Activated CD8-positive, alpha-beta T cell treated with anti-CD3 and anti-CD28 coated beads for 36 hours (primary cell): ENCODE measurements around the gene TRIO. TPM values are rescaled to one million over a fixed set of nuclear protein-coding genes. Genes with fewer than 3 reads are reported as not detected.

Source experiments
- ATAC-seq: fragments of 200-7000 bp; cut with Tn5 transposase; one replicate; pipeline ENCODE4 v1.10.0; 2021; ENCODE audit warnings: mild to moderate bottlenecking, moderate library complexity
- CTCF ChIA-PET: fragments of 350-600 bp; sonication (Branson Sonifier 250); formaldehyde crosslinking; loops from one replicate; lab custom pipeline; 2021; ENCODE audit warnings: antibody characterized with exemption; lab: Charles Lee
- POLR2A ChIA-PET: fragments of 350-600 bp; sonication (Branson Sonifier 250); formaldehyde crosslinking; loops from one replicate; lab custom pipeline; 2021; ENCODE audit warnings: antibody characterized with exemption; lab: Charles Lee
- DNase-seq: peaks from one replicate; pipeline ENCODE4 v3.0.0-alpha.2; 2020
- H3K27ac Mint-ChIP-seq: one replicate; pipeline ENCODE4 v1.8.0; 2021; ENCODE audit warnings: mild to moderate bottlenecking, mixed read lengths
- H3K27me3 Mint-ChIP-seq: one replicate; pipeline ENCODE4 v1.8.0; 2021; ENCODE audit warnings: mixed read lengths
- H3K36me3 Mint-ChIP-seq: one replicate; pipeline ENCODE4 v1.8.0; 2021; ENCODE audit warnings: low read depth, mixed read lengths
- H3K4me1 Mint-ChIP-seq: one replicate; pipeline ENCODE4 v1.8.0; 2021; ENCODE audit warnings: low read depth, mixed read lengths
- H3K4me3 Mint-ChIP-seq: one replicate; pipeline ENCODE4 v1.8.0; 2021; ENCODE audit warnings: mild to moderate bottlenecking, moderate library complexity, mixed read lengths
- H3K9me3 Mint-ChIP-seq: one replicate; pipeline ENCODE4 v1.8.0; 2021; ENCODE audit warnings: mixed read lengths
- CTCF ChIP-seq: fragments of 200-600 bp; IDR thresholded peaks from one replicate; pipeline ENCODE4 v1.8.0; 2022; ENCODE audit warnings: antibody characterized with exemption, mild to moderate bottlenecking
- intact Hi-C: fragments of 100-400 bp; cut with micrococcal nuclease; formaldehyde crosslinking; loops from one replicate; pipeline ENCODE4 v1.10.0; 2022
- total RNA-seq, 2 experiments: library from RNA; stranded (reverse); gene quantifications; one replicate each; pipeline ENCODE4 v1.2.3, GENCODE V29; 2021

Gene TRIO
- total RNA-seq, 2 experiments from 2014 or later = 11.4 to 11.5 TPM

- DNase-seq = no peak
- Mint-ChIP-seq H3K4me1 (peaks cover 45% of the 10 kb centered on the region), H3K9me3 (no peaks in the 10 kb centered on the region), H3K4me3 (no peak overlapping the region), H3K27me3 (no peaks in the 10 kb centered on the region), H3K36me3 (peaks cover 4% of the 10 kb centered on the region), H3K27ac (no peak overlapping the region)
- POLR2A ChIA-PET = interaction anchor here (1.7 kb wide), 1 partner anchor 174 kb away, joined by 3 read pairs; no protein-coding TSS in a partner anchor
- CTCF ChIA-PET = interaction anchor here (1.2 to 1.5 kb wide), 2 partner anchors 162 to 229 kb away, joined by 3 to 4 read pairs; no protein-coding TSS in a partner anchor
- ATAC-seq = no peak
- TF ChIP-seq CTCF = no peak
- intact Hi-C loops = loop anchor here (5.0 kb wide), 1 partner anchor 248 kb away; no protein-coding TSS in a partner anchor
These were observed 276.5 kb downstream of the TRIO start for GRCh38 chr5:14419686-14420085.

DNA sequence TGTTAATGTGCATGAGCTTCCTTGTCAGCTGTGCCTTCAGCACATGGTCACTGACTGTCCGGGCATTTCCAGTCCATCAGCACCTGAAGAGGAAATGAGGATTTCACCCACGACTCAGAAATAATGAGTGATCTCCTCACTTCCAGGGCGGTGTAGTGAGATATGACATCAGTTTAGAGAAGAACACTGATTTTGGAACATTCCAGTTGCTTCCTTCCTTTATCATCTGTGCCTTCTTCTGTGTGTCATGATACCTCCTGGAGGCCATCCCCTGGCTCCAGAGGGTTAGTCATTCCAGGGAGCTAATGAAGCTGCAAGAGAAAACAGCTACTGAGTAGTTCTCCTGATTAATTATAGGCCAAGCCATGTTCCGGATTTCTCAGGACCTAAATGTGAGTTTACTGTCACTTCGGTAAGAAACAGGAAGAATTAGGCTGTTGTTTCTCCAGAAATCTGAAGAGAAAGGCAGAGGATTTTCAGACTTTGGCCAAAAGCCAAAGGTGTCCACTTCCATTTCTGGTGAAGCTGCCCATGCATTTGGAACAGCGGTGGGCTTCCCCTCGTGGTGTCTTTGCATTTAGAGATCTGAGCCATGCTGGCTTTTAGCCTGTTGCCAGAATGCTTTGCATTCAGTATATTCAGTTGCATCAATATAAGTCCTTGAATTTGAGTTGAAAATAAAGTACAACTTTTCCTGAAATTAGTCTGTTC lies 277.1 kb downstream of the TRIO start:
- no peak for TF ChIP-seq CTCF
- ATAC-seq (no peak), DNase-seq (no peak)
- Mint-ChIP-seq H3K27ac (no peak overlapping the region), H3K4me1 (peaks cover 45% of the 10 kb centered on the region), H3K9me3 (no peaks in the 10 kb centered on the region), H3K36me3 (peaks cover 4% of the 10 kb centered on the region), H3K27me3 (no peaks in the 10 kb centered on the region), H3K4me3 (no peak overlapping the region)
- intact Hi-C loops = no loop called here
- CTCF ChIA-PET = interaction anchor here (1.2 to 1.5 kb wide), 2 partner anchors 162 to 229 kb away, joined by 3 to 4 read pairs; no protein-coding TSS in a partner anchor
- POLR2A ChIA-PET = interaction anchor here (1.7 kb wide), 1 partner anchor 173 kb away, joined by 3 read pairs; no protein-coding TSS in a partner anchor

DNA sequence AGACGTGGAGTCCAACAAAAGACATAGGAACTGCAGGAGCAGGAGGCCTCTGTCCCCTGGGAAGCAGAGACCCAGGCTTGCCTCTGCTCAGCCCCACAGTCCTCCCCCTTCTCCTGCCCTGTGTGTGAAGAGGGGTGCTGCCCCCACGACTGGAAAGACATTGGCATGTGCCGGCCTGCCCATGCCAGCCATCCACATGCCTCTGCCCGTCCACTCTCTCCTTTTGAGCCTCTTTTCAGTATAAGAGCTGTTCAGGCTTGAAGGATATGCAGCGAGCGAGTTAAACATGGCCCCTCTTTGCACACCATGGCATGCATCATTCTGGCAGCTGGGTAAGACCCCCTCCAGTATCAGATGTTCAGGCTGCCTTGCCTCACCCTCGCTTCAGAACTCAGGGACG lies 278.7 kb downstream of the TRIO start:
- intact Hi-C loops = no loop called here
- Mint-ChIP-seq H3K27me3 (no peaks in the 10 kb centered on the region), H3K4me3 (no peak overlapping the region), H3K9me3 (no peaks in the 10 kb centered on the region), H3K36me3 (peaks cover 4% of the 10 kb centered on the region), H3K27ac (no peak overlapping the region), H3K4me1 (peaks cover 35% of the 10 kb centered on the region)
- TF ChIP-seq CTCF = no peak
- ATAC-seq = no peak
- no peak for DNase-seq
- POLR2A ChIA-PET = no interaction called here
- CTCF ChIA-PET = interaction anchor here (0.8 kb wide), 1 partner anchor 138 kb away, joined by 3 read pairs; no protein-coding TSS in a partner anchor

GRCh38 chr5:14424011-14424685 lies 281.0 kb downstream of the TRIO start:
- POLR2A ChIA-PET = interaction anchor here (0.6 to 1.1 kb wide), 7 partner anchors 9 to 170 kb away, joined by 3 to 5 read pairs (median 3); no protein-coding TSS in a partner anchor
- H3K4me1 Mint-ChIP-seq = peaks cover 26% of the 10 kb centered on the region
- ATAC-seq (peak; percentile 93), DNase-seq (peak; percentile 81)
- TF ChIP-seq CTCF = no peak
- H3K27ac Mint-ChIP-seq = peak overlapping the region; percentile 93
- H3K27me3 Mint-ChIP-seq = no peaks in the 10 kb centered on the region
- CTCF ChIA-PET = interaction anchor here (1.0 kb wide), 2 partner anchors 10 to 25 kb away, joined by 3 to 5 read pairs; no protein-coding TSS in a partner anchor
- H3K4me3 Mint-ChIP-seq = peak overlapping the region; percentile 54
- no peaks in the 10 kb centered on the region for H3K9me3 Mint-ChIP-seq
- intact Hi-C loops = no loop called here
- peaks cover 3% of the 10 kb centered on the region for H3K36me3 Mint-ChIP-seq
